Trophoblast cell (in vitro differentiated cells and primary cell): ENCODE data around the gene FYN.

Source experiments
- DNase-seq, 2 donors: peaks; one replicate each; pipeline ENCODE4 v3.0.0-alpha.2; 2016
- H2AFZ ChIP-seq: 2 replicates; pipeline ENCODE4 v1.6.1; 2013; ENCODE audit warnings: low read length, moderate library complexity, mild to moderate bottlenecking; ENCODE audit not compliant: insufficient read depth, poor library complexity
- H2AK5ac ChIP-seq: 2 replicates; pipeline ENCODE4 v1.6.1; 2013; ENCODE audit warnings: mild to moderate bottlenecking, low read length
- H2BK120ac ChIP-seq: 2 replicates; pipeline ENCODE4 v1.6.1; 2013; ENCODE audit warnings: low read length, mild to moderate bottlenecking, moderate library complexity; ENCODE audit not compliant: insufficient read depth, poor library complexity
- H2BK12ac ChIP-seq: 2 replicates; pipeline ENCODE4 v1.6.1; 2013; ENCODE audit warnings: mild to moderate bottlenecking, low read length, moderate library complexity
- H2BK5ac ChIP-seq: 2 replicates; pipeline ENCODE4 v1.6.1; 2013; ENCODE audit warnings: low read length, low read depth, moderate library complexity, mild to moderate bottlenecking; ENCODE audit not compliant: poor library complexity
- H3K14ac ChIP-seq: 2 replicates; pipeline ENCODE4 v1.6.1; 2013; ENCODE audit warnings: mild to moderate bottlenecking, low read length
- H3K18ac ChIP-seq: 2 replicates; pipeline ENCODE4 v1.6.1; 2013; ENCODE audit warnings: mild to moderate bottlenecking, low read length
- H3K23ac ChIP-seq: 2 replicates; pipeline ENCODE4 v1.6.1; 2013; ENCODE audit warnings: low read length
- H3K27ac ChIP-seq: 2 replicates; pipeline ENCODE4 v1.5.1; 2013; ENCODE audit warnings: low read depth, mild to moderate bottlenecking, inconsistent platforms, low read length, moderate library complexity
- H3K27me3 ChIP-seq: 2 replicates; pipeline ENCODE4 v1.6.1; 2013; ENCODE audit warnings: inconsistent platforms, mild to moderate bottlenecking, low read length, moderate library complexity; ENCODE audit not compliant: insufficient read depth
- H3K36me3 ChIP-seq, 2 experiments: 1 replicate in 1 of 2; 2 replicates in 1 of 2; pipeline ENCODE4 v1.6.1; 2013; ENCODE audit warnings: low read length in 2 of 2, mild to moderate bottlenecking in 2 of 2, moderate library complexity in 1 of 2; ENCODE audit not compliant: insufficient read depth in 2 of 2, control insufficient read depth in 1 of 2
- H3K4ac ChIP-seq: 2 replicates; pipeline ENCODE4 v1.6.1; 2013; ENCODE audit warnings: low read depth, mild to moderate bottlenecking, low read length, moderate library complexity
- H3K4me1 ChIP-seq, 2 experiments: 1 replicate in 1 of 2; 2 replicates in 1 of 2; pipeline ENCODE4 v1.6.1; 2013; ENCODE audit warnings: low read length in 2 of 2, mild to moderate bottlenecking in 2 of 2, moderate library complexity in 1 of 2; ENCODE audit not compliant: insufficient read depth in 2 of 2, control insufficient read depth in 1 of 2
- H3K4me2 ChIP-seq: 2 replicates; pipeline ENCODE4 v1.6.1; 2013; ENCODE audit warnings: inconsistent platforms, mild to moderate bottlenecking, low read length, moderate library complexity
- H3K4me3 ChIP-seq: 2 replicates; pipeline ENCODE4 v1.5.1; 2013; ENCODE audit warnings: mild to moderate bottlenecking, low read depth, low read length, inconsistent platforms
- H3K79me1 ChIP-seq: one replicate; pipeline ENCODE4 v1.6.1; 2013; ENCODE audit warnings: low read length
- H3K79me2 ChIP-seq: 2 replicates; pipeline ENCODE4 v1.6.1; 2013; ENCODE audit warnings: low read length, mild to moderate bottlenecking; ENCODE audit not compliant: control insufficient read depth, insufficient read depth, poor library complexity
- H3K9ac ChIP-seq: 2 replicates; pipeline ENCODE4 v1.6.1; 2013; ENCODE audit warnings: mild to moderate bottlenecking, low read length
- H3K9me3 ChIP-seq: 2 replicates; pipeline ENCODE4 v1.6.1; 2013; ENCODE audit warnings: low read depth, mild to moderate bottlenecking, control low read depth, inconsistent platforms, low read length; ENCODE audit not compliant: insufficient read depth
- H4K12ac ChIP-seq: 2 replicates; pipeline ENCODE4 v1.6.1; 2013; ENCODE audit warnings: low read depth, mild to moderate bottlenecking, low read length, moderate library complexity
- H4K8ac ChIP-seq: 2 replicates; pipeline ENCODE4 v1.6.1; 2013; ENCODE audit warnings: low read depth, mild to moderate bottlenecking, low read length, moderate library complexity
- H4K91ac ChIP-seq: one replicate; pipeline ENCODE4 v1.6.1; 2013; ENCODE audit warnings: low read depth, mild to moderate bottlenecking, low read length, moderate library complexity
- WGBS: extraction: QIAGEN DNeasy Blood & Tissue Kit; methylation state at CpG from one replicate; pipeline ENCODE4 v1.1.7; 2013; ENCODE audit warnings: missing lambda C conversion rate; ENCODE audit not compliant: insufficient read length, insufficient coverage; ENCODE audit errors: extremely low coverage; 5-methylcytosine and 5-hydroxymethylcytosine counted together

Gene FYN

GRCh38 chr6:111628142-111628850, 245.0 kb downstream of the FYN start:
- Histone ChIP-seq H3K4me2 (no peak overlapping the region), H2BK12ac (no peak overlapping the region), H3K9me3 (no peaks in the 10 kb centered on the region), H4K8ac (no peak overlapping the region), H3K27ac (no peak overlapping the region), H3K14ac (no peak overlapping the region), H3K23ac (no peak overlapping the region), H2AK5ac (no peak overlapping the region), H3K18ac (no peak overlapping the region), H3K9ac (no peak overlapping the region), H2BK5ac (no peak overlapping the region), H3K4me1 (peaks cover 3 to 4% of the 10 kb centered on the region in 2 experiments), H3K4me3 (no peak overlapping the region), H3K27me3 (no peaks in the 10 kb centered on the region), H3K36me3 (no peaks in the 10 kb centered on the region), H4K91ac (no peak overlapping the region), H2BK120ac (no peak overlapping the region), H3K79me1 (no peaks in the 10 kb centered on the region), H4K12ac (no peak overlapping the region), H2AFZ (no peak overlapping the region), H3K4ac (no peak overlapping the region), H3K79me2 (no peaks in the 10 kb centered on the region)
- WGBS, result no CpG with 5 or more reads among the region's 6 CpGs
- no peak for DNase-seq

GRCh38 chr6:111626441-111626840, 246.8 kb downstream of the FYN start:
- no peak overlapping the region for H3K4ac ChIP-seq
- no peak overlapping the region for H3K18ac ChIP-seq
- no peaks in the 10 kb centered on the region for H3K79me1 ChIP-seq
- no peaks in the 10 kb centered on the region for H3K9me3 ChIP-seq
- no peaks in the 10 kb centered on the region for H3K36me3 ChIP-seq
- no peak overlapping the region for H3K4me3 ChIP-seq
- H2BK12ac ChIP-seq, result no peak overlapping the region
- H3K27ac ChIP-seq, result no peak overlapping the region
- H3K27me3 ChIP-seq, result no peaks in the 10 kb centered on the region
- no peak overlapping the region for H2BK120ac ChIP-seq
- H4K91ac ChIP-seq, result no peak overlapping the region
- no peak overlapping the region for H3K9ac ChIP-seq
- no peaks in the 10 kb centered on the region for H3K79me2 ChIP-seq
- no peak overlapping the region for H4K12ac ChIP-seq
- DNase-seq, result no peak
- H3K4me2 ChIP-seq, result no peak overlapping the region
- no peak overlapping the region for H3K14ac ChIP-seq
- no peaks in the 10 kb centered on the region for H3K4me1 ChIP-seq
- no peak overlapping the region for H2AK5ac ChIP-seq
- H3K23ac ChIP-seq, result no peak overlapping the region
- WGBS, result no CpG with 5 or more reads among the region's 8 CpGs
- H2AFZ ChIP-seq, result no peak overlapping the region
- no peak overlapping the region for H4K8ac ChIP-seq
- no peak overlapping the region for H2BK5ac ChIP-seq

DNA sequence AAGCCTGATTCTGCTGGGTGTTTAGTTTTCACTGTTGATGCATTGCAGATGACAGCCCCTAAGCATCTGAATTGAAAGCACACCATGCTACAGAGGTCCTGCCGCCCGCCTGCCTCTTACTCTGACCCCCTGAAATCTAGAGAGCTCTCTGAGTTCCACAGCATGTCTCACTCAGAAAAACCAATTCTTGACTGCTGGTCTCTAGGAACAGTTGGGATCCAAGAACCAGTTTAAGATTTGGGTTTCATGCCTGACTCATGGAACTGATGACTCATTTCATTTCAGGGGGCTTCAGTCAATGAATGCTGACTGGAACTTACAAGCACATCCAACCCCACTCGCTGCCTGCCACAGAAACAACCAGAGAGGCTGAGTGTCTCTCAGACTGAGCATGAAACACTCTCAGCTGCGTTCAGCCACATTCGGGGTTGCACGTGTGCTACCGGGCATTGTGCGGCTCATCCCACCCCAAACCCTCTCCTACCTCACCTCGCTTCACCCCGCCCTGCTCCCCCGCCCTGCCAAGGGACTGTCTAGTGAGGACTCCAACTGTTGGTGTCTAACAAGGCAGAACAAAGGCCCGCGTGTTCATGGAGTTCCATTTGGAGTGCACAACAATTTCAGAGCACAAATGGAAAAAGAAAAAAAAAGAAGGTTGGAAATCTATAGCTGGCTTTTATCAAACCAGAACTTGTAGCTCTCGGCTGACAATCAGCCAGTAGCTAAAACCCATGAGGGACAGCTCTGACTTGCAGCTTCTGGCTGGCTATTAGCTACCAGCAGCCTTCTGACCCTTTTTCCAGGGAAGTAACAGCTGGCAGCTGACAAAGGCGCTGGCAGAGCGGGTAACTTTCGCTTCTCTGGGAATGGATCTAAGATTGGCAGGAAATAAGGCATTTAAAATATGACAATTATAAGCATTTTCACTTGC, 247.5 kb downstream of the FYN start:
- WGBS, result no CpG with 5 or more reads among the region's 17 CpGs
- Histone ChIP-seq H4K8ac (no peak overlapping the region), H3K4ac (no peak overlapping the region), H3K9me3 (no peaks in the 10 kb centered on the region), H3K4me1 (no peaks in the 10 kb centered on the region), H2BK120ac (no peak overlapping the region), H2AFZ (no peak overlapping the region), H2BK12ac (no peak overlapping the region), H3K18ac (no peak overlapping the region), H4K12ac (no peak overlapping the region), H3K27ac (no peak overlapping the region), H3K36me3 (no peaks in the 10 kb centered on the region), H3K9ac (no peak overlapping the region), H3K14ac (no peak overlapping the region), H3K27me3 (no peaks in the 10 kb centered on the region), H3K4me3 (no peak overlapping the region), H3K4me2 (no peak overlapping the region), H2BK5ac (no peak overlapping the region), H3K79me1 (no peaks in the 10 kb centered on the region), H3K79me2 (no peaks in the 10 kb centered on the region), H4K91ac (no peak overlapping the region), H3K23ac (no peak overlapping the region), H2AK5ac (no peak overlapping the region)
- peak in 1 of 2 donors; percentile 32 for DNase-seq

- H3K4me2 ChIP-seq, result no peak overlapping the region
- H3K4ac ChIP-seq, result no peak overlapping the region
- no peak overlapping the region for H2BK120ac ChIP-seq
- no peaks in the 10 kb centered on the region for H3K36me3 ChIP-seq
- H3K9ac ChIP-seq, result no peak overlapping the region
- no peaks in the 10 kb centered on the region for H3K27me3 ChIP-seq
- WGBS, result no CpG with 5 or more reads among the region's 3 CpGs
- H2BK5ac ChIP-seq, result no peak overlapping the region
- no peak overlapping the region for H2AK5ac ChIP-seq
- no peak overlapping the region for H2BK12ac ChIP-seq
- DNase-seq, result no peak
- no peaks in the 10 kb centered on the region for H3K79me1 ChIP-seq
- H3K27ac ChIP-seq, result no peak overlapping the region
- no peaks in the 10 kb centered on the region for H3K79me2 ChIP-seq
- no peak overlapping the region for H3K14ac ChIP-seq
- H4K12ac ChIP-seq, result no peak overlapping the region
- H3K4me1 ChIP-seq, result no peaks in the 10 kb centered on the region
- no peak overlapping the region for H3K23ac ChIP-seq
- no peak overlapping the region for H4K91ac ChIP-seq
- H3K18ac ChIP-seq, result no peak overlapping the region
- H3K9me3 ChIP-seq, result no peaks in the 10 kb centered on the region
- H4K8ac ChIP-seq, result no peak overlapping the region
- H3K4me3 ChIP-seq, result no peak overlapping the region
- no peak overlapping the region for H2AFZ ChIP-seq
Measured at GRCh38 chr6:111625099-111625416, 248.2 kb downstream of the FYN start.
